ENCODE results near the gene NRXN3. TPM values are rescaled to one million over a fixed set of nuclear protein-coding genes. Genes with fewer than 3 reads are reported as not detected.
A peak's percentile ranks its signal among the peaks of the same experiment; 100 is the strongest.

NRXN3 gene
- total and polyA plus RNA-seq, 5 donors from 2014 or later = not detected

DNA sequence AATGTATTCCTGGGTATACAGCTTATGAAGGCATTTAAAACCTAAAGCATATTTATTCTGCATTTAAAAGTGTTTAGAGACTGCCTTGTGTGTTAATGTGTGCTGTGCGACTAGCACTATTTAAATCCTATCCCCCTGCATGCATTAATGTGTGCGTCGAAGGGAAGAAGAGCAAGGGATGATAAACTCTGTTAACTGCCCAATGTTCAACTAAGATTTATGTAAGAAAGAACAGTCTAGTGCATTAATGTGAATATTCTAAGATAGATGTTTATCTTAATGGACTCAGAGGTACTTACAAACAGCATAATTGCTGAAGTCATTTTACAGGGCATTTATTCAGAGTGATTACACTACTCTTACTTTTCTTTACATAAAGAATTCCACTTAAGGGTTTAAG, 1616.3 kb downstream of the NRXN3 start:
- H3K9me3 Mint-ChIP-seq = peaks cover 1 to 20% (median 6%) of the 10 kb centered on the region in 7 donors
- DNase-seq (no peak), ATAC-seq (ENCODE audit: low read depth in 2 of 2) (no peak)
- H3K4me3 ChIP-seq (ENCODE audit: low read depth, low read length) = no peak overlapping the region
- H3K27ac Mint-ChIP-seq = no peak overlapping the region
- no peak overlapping the region for H3K4me3 Mint-ChIP-seq
- H3K27me3 Mint-ChIP-seq = no peaks in the 10 kb centered on the region
- H3K4me1 Mint-ChIP-seq = no peaks in the 10 kb centered on the region
- no peaks in the 10 kb centered on the region for H3K9me3 ChIP-seq (ENCODE audit: control insufficient read depth in 2 of 2, low read length in 2 of 2)
- no peaks in the 10 kb centered on the region for H3K4me1 ChIP-seq (ENCODE audit: control insufficient read depth, insufficient read depth, low read length, poor library complexity, severe bottlenecking)
- no peaks in the 10 kb centered on the region for H3K36me3 ChIP-seq (ENCODE audit: control insufficient read depth, insufficient read depth, low read length)
- no peaks in the 10 kb centered on the region for H3K27me3 ChIP-seq (ENCODE audit: control insufficient read depth, insufficient read depth, low read length)
- no peak overlapping the region for H3K27ac ChIP-seq (ENCODE audit: insufficient read depth, low read length, poor library complexity, severe bottlenecking)
- H3K36me3 Mint-ChIP-seq = no peaks in the 10 kb centered on the region

DNA sequence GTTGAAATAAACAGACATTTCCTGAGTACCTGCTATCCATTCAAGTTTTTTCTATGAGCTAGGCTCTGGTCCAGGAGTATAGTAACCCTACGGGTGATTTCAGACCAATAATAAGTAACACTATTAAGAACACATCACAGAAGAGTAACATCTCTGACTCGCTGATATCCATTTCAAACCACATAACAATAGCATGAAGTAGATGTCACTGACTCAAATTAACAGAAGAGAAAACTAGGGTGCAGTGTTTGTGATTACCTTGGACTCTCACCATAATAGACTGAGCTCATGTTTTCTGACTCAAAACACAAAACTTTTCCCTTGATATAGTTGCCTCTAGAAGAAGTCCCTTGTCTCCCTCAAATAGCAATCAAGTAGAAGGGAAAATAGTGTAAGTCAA, 1618.2 kb downstream of the NRXN3 start:
- Mint-ChIP-seq H3K36me3 (no peaks in the 10 kb centered on the region), H3K27ac (no peak overlapping the region), H3K9me3 (peaks cover 1 to 20% (median 6%) of the 10 kb centered on the region in 7 donors), H3K27me3 (no peaks in the 10 kb centered on the region), H3K4me3 (no peak overlapping the region), H3K4me1 (no peaks in the 10 kb centered on the region)
- H3K36me3 ChIP-seq (ENCODE audit: control insufficient read depth, insufficient read depth, low read length) = no peaks in the 10 kb centered on the region
- no peaks in the 10 kb centered on the region for H3K4me1 ChIP-seq (ENCODE audit: control insufficient read depth, insufficient read depth, low read length, poor library complexity, severe bottlenecking)
- no peak overlapping the region for H3K4me3 ChIP-seq (ENCODE audit: low read depth, low read length)
- DNase-seq (no peak), ATAC-seq (ENCODE audit: low read depth in 2 of 2) (no peak)
- H3K27ac ChIP-seq (ENCODE audit: insufficient read depth, low read length, poor library complexity, severe bottlenecking) = no peak overlapping the region
- no peaks in the 10 kb centered on the region for H3K9me3 ChIP-seq (ENCODE audit: control insufficient read depth in 2 of 2, low read length in 2 of 2)
- no peaks in the 10 kb centered on the region for H3K27me3 ChIP-seq (ENCODE audit: control insufficient read depth, insufficient read depth, low read length)

DNA sequence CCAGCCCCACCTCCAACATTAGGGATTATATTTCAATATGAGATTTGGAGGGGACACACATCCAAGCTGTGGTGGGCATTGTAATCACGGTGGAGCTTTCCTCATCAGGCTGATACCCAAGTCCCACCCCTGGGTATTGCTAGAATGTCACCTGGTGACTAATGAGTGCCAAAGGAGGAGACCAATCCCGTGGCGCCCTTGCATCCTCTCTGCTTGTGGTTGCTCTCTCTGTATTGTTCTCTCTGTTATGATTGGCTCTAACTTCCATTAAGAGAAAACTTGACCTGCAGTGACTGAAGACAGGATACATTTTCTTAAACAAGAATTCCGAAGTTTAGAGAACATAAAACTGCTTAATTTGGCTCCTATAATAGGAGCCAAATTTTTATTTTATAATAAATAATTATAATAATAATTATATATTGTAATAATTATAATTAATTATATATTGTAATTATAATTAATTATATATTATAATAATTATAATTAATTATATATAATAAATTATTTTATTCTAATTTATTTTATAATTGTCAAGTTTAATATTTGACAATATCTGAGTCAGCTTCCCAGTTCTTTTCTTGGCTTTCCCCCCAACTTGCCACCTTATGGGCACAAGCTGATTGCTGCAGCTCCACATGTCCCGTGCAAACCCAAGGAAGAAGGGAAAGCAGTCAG, 1621.0 kb downstream of the NRXN3 start:
- Mint-ChIP-seq H3K9me3 (peaks cover 0 to 17% (median 6%) of the 10 kb centered on the region in 7 donors), H3K27me3 (no peaks in the 10 kb centered on the region), H3K4me1 (no peaks in the 10 kb centered on the region), H3K27ac (no peak overlapping the region), H3K4me3 (no peak overlapping the region), H3K36me3 (no peaks in the 10 kb centered on the region)
- H3K4me1 ChIP-seq (ENCODE audit: control insufficient read depth, insufficient read depth, low read length, poor library complexity, severe bottlenecking) = no peaks in the 10 kb centered on the region
- no peak overlapping the region for H3K4me3 ChIP-seq (ENCODE audit: low read depth, low read length)
- DNase-seq (no peak), ATAC-seq (ENCODE audit: low read depth in 2 of 2) (no peak)
- H3K9me3 ChIP-seq (ENCODE audit: control insufficient read depth in 2 of 2, low read length in 2 of 2) = no peaks in the 10 kb centered on the region
- H3K27me3 ChIP-seq (ENCODE audit: control insufficient read depth, insufficient read depth, low read length) = no peaks in the 10 kb centered on the region
- no peaks in the 10 kb centered on the region for H3K36me3 ChIP-seq (ENCODE audit: control insufficient read depth, insufficient read depth, low read length)
- H3K27ac ChIP-seq (ENCODE audit: insufficient read depth, low read length, poor library complexity, severe bottlenecking) = no peak overlapping the region

DNA sequence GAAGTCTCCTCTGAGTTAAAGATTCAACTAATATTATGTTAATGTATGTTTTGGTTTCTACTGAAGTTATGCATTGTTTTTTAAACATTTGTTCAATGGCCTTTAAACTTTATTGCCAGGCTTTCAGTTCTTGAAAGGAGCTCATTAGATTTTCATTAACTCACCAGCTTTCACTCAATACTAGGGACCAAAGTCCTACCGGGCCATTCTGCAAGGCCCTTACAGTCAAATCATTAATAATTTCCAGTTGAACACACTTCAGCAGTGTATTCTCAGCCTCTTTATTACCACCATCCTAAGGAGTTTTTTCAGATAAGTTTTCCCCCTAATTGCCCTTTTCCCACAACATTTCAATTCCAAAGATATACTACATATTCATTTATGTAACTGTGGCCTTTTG, 1631.9 kb downstream of the NRXN3 start:
- H3K4me1 Mint-ChIP-seq = no peaks in the 10 kb centered on the region
- no peak overlapping the region for H3K4me3 Mint-ChIP-seq
- peaks cover 0 to 6% (median 1%) of the 10 kb centered on the region in 7 donors for H3K9me3 Mint-ChIP-seq

DNA sequence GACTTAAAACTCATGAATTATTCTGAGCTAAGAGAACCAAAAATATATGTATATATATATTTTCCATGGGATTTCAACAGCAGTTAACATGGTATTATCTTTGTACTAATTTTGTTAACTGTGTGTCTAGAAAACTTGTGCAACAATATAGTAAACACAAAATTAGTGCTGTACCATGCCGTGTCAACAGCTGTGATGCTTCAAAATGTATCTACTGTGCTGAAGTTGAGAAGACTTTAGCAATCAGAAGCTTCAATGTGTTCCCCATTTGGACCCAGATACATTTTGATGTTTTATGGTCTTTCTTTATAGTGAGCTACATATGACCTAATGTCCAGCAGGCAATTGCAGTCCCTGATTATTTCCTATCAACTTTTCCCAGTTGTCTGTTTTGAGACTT, 1635.5 kb downstream of the NRXN3 start:
- H3K27me3 ChIP-seq (ENCODE audit: control insufficient read depth, insufficient read depth, low read length) = no peaks in the 10 kb centered on the region
- no peak overlapping the region for H3K4me3 ChIP-seq (ENCODE audit: low read depth, low read length)
- no peaks in the 10 kb centered on the region for H3K9me3 ChIP-seq (ENCODE audit: control insufficient read depth in 2 of 2, low read length in 2 of 2)
- Mint-ChIP-seq H3K36me3 (no peaks in the 10 kb centered on the region), H3K27me3 (no peaks in the 10 kb centered on the region), H3K4me1 (no peaks in the 10 kb centered on the region), H3K27ac (no peak overlapping the region), H3K4me3 (no peak overlapping the region), H3K9me3 (peaks cover 0 to 7% (median 3%) of the 10 kb centered on the region in 7 donors)
- H3K4me1 ChIP-seq (ENCODE audit: control insufficient read depth, insufficient read depth, low read length, poor library complexity, severe bottlenecking) = no peaks in the 10 kb centered on the region
- H3K36me3 ChIP-seq (ENCODE audit: control insufficient read depth, insufficient read depth, low read length) = no peaks in the 10 kb centered on the region
- ATAC-seq (ENCODE audit: low read depth in 2 of 2) = no peak
- no peak overlapping the region for H3K27ac ChIP-seq (ENCODE audit: insufficient read depth, low read length, poor library complexity, severe bottlenecking)
- no peak for DNase-seq

More for the DNA sequence above, 1631.9 kb downstream of the NRXN3 start:
- ATAC-seq (ENCODE audit: low read depth in 2 of 2) (no peak), DNase-seq (no peak)
- no peaks in the 10 kb centered on the region for H3K9me3 ChIP-seq (ENCODE audit: control insufficient read depth in 2 of 2, low read length in 2 of 2)
- no peaks in the 10 kb centered on the region for H3K36me3 Mint-ChIP-seq
- no peak overlapping the region for H3K27ac ChIP-seq (ENCODE audit: insufficient read depth, low read length, poor library complexity, severe bottlenecking)
- no peaks in the 10 kb centered on the region for H3K27me3 ChIP-seq (ENCODE audit: control insufficient read depth, insufficient read depth, low read length)
- no peaks in the 10 kb centered on the region for H3K27me3 Mint-ChIP-seq
- no peak overlapping the region for H3K4me3 ChIP-seq (ENCODE audit: low read depth, low read length)
- no peaks in the 10 kb centered on the region for H3K36me3 ChIP-seq (ENCODE audit: control insufficient read depth, insufficient read depth, low read length)
- H3K4me1 ChIP-seq (ENCODE audit: control insufficient read depth, insufficient read depth, low read length, poor library complexity, severe bottlenecking) = no peaks in the 10 kb centered on the region
- H3K27ac Mint-ChIP-seq = no peak overlapping the region

DNA sequence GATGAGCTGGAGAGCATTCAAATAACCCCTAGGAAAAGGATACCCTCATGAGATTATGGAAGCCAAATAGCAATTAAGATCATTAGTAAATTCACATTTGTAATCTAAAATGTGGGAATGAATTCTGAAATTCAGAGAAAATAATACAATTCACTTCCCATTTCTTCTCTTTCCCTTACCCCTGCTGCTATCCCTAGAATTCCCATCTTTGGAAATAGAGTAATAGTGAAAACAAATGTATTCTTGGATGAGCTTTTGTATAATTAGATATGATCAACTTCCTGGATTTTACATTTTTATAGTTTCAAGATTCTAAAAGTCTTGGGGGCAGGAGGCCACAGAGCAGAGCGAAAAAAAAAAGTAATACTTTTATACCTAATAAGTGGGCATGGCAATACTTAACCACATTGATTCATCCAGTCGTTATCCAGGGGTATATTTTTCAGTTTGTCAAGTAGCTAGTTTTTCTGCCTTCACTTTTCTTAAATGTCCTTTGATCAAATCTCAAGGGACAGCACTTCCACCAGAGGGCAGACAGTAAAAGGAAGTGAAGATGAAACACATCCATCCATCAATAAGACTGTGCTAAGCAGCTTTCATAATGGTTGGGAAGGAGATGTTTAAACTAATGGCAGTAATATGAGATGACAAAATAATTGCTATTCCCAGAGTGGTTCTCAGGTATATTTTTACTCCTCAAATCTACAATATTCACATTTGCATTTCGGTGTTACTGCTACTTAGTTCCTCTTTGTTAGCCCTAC, 1639.9 kb downstream of the NRXN3 start:
- no peak overlapping the region for H3K4me3 ChIP-seq (ENCODE audit: low read depth, low read length)
- DNase-seq = peak in 1 of 3 donors; percentile 3
- no peak overlapping the region for H3K27ac ChIP-seq (ENCODE audit: insufficient read depth, low read length, poor library complexity, severe bottlenecking)
- Mint-ChIP-seq H3K27me3 (no peaks in the 10 kb centered on the region), H3K27ac (no peak overlapping the region), H3K4me3 (no peak overlapping the region), H3K36me3 (no peaks in the 10 kb centered on the region), H3K4me1 (no peaks in the 10 kb centered on the region), H3K9me3 (peaks cover 0 to 8% (median 2%) of the 10 kb centered on the region in 7 donors)
- H3K27me3 ChIP-seq (ENCODE audit: control insufficient read depth, insufficient read depth, low read length) = no peaks in the 10 kb centered on the region
- H3K36me3 ChIP-seq (ENCODE audit: control insufficient read depth, insufficient read depth, low read length) = no peaks in the 10 kb centered on the region
- no peaks in the 10 kb centered on the region for H3K4me1 ChIP-seq (ENCODE audit: control insufficient read depth, insufficient read depth, low read length, poor library complexity, severe bottlenecking)
- H3K9me3 ChIP-seq (ENCODE audit: control insufficient read depth in 2 of 2, low read length in 2 of 2) = no peaks in the 10 kb centered on the region
- no peak for ATAC-seq (ENCODE audit: low read depth in 2 of 2)

DNA sequence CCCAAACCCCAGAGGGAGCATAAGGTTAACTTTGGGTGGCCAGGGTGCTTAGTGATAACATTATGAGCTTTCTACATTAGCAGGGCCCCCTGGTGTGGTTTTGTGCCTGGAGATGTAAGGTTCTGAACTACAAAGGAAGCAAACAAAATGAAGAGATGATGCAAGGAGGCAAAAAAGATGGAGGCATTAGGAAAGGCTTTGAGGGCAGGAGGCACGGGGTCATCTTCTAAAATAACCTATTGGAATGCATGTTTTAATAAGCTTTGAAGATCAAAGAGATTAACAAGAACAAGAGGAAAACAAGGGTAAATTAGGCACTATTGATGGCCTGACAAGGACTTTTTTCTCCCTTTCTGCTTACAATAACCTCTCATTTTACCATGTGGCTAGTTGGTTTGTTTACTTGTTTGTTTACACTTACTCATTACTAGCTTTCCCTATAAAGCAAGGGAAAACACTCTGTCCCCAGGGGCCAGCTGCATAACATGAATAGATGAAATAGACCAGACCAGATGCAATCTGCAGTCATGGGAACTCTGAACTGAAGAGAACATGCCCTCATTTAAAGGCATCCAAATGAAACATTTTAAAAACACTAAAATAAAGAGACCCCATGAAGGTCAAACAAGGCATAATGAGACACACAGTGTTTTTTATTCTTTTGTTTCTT, 1650.8 kb downstream of the NRXN3 start:
- H3K27ac Mint-ChIP-seq = no peak overlapping the region
- H3K4me1 Mint-ChIP-seq = no peaks in the 10 kb centered on the region
- DNase-seq (no peak), ATAC-seq (ENCODE audit: low read depth in 2 of 2) (no peak)
- Histone ChIP-seq H3K4me3 (ENCODE audit: low read depth, low read length) (no peak overlapping the region), H3K9me3 (ENCODE audit: control insufficient read depth in 2 of 2, low read length in 2 of 2) (no peaks in the 10 kb centered on the region), H3K27me3 (ENCODE audit: control insufficient read depth, insufficient read depth, low read length) (no peaks in the 10 kb centered on the region), H3K4me1 (ENCODE audit: control insufficient read depth, insufficient read depth, low read length, poor library complexity, severe bottlenecking) (no peaks in the 10 kb centered on the region), H3K27ac (ENCODE audit: insufficient read depth, low read length, poor library complexity, severe bottlenecking) (no peak overlapping the region), H3K36me3 (ENCODE audit: control insufficient read depth, insufficient read depth, low read length) (no peaks in the 10 kb centered on the region)
- no peaks in the 10 kb centered on the region for H3K27me3 Mint-ChIP-seq
- H3K36me3 Mint-ChIP-seq = no peaks in the 10 kb centered on the region
- H3K4me3 Mint-ChIP-seq = no peak overlapping the region
- H3K9me3 Mint-ChIP-seq = peaks cover 0 to 10% (median 1%) of the 10 kb centered on the region in 7 donors

All from CD4-positive, CD25-positive, alpha-beta regulatory T cell (primary cell).